ENCODE measurements around the gene ATXN10. TPM values are rescaled to one million over a fixed set of nuclear protein-coding genes. Genes with fewer than 3 reads are reported as not detected.

ATXN10 gene
- total RNA-seq, 2 experiments from 2014 or later, result 43.8 to 48.0 TPM

DNA sequence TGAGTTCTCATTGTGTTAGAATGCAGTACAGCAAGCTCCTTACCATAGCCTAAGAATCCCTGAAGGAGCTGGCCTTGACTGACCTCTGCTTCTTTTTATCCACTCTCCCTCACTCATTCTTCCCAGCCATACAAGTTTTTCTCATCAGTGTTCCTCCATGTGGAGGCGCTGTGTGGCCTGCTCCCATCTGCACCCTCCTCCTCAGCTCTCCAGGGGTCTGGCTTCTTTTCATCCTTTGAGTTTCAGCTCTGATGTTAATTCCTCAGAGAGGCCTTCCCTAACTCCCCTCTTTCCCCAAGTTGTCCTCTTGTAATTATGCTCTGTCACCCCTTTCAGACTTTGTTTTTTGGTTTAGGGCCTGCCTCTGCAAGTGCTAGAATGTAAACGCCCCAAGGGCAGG, 160.5 kb downstream of the ATXN10 start:
- ChIA-PET CTCF (no interaction called here), POLR2A (no interaction called here)
- intact Hi-C loops (cut with DNase I, micrococcal nuclease), result no loop called here
- Mint-ChIP-seq H3K36me3 (ENCODE audit: low read depth) (peaks cover 57% of the 10 kb centered on the region), H3K27me3 (no peaks in the 10 kb centered on the region), H3K9me3 (no peaks in the 10 kb centered on the region), H3K4me3 (no peak overlapping the region), H3K4me1 (ENCODE audit: low read depth) (no peaks in the 10 kb centered on the region), H3K27ac (no peak overlapping the region)
- H3K4me1 ChIP-seq (ENCODE audit: insufficient read depth, low read length), result no peaks in the 10 kb centered on the region
- no peak overlapping the region for H3K27ac ChIP-seq (ENCODE audit: low read depth in 1 of 2, low read length in 2 of 2)
- ATAC-seq (ENCODE audit: poor library complexity) (no peak), DNase-seq (no peak)
- no peaks in the 10 kb centered on the region for H3K27me3 ChIP-seq (ENCODE audit: control insufficient read depth in 1 of 2, insufficient read depth in 2 of 2, low read length in 2 of 2)
- H3K4me3 ChIP-seq (ENCODE audit: low read length), result no peak overlapping the region
- TF ChIP-seq, protein P1, sequence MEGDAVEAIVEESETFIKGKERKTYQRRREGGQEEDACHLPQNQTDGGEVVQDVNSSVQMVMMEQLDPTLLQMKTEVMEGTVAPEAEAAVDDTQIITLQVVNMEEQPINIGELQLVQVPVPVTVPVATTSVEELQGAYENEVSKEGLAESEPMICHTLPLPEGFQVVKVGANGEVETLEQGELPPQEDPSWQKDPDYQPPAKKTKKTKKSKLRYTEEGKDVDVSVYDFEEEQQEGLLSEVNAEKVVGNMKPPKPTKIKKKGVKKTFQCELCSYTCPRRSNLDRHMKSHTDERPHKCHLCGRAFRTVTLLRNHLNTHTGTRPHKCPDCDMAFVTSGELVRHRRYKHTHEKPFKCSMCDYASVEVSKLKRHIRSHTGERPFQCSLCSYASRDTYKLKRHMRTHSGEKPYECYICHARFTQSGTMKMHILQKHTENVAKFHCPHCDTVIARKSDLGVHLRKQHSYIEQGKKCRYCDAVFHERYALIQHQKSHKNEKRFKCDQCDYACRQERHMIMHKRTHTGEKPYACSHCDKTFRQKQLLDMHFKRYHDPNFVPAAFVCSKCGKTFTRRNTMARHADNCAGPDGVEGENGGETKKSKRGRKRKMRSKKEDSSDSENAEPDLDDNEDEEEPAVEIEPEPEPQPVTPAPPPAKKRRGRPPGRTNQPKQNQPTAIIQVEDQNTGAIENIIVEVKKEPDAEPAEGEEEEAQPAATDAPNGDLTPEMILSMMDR (IDR thresholded peaks at IDR 0.05), result no peak
- H3K9me3 ChIP-seq (ENCODE audit: control insufficient read depth in 1 of 2, insufficient read depth in 1 of 2, low read length in 2 of 2), result no peaks in the 10 kb centered on the region
- no peaks in the 10 kb centered on the region for H3K36me3 ChIP-seq (ENCODE audit: insufficient read depth, low read length)

DNA sequence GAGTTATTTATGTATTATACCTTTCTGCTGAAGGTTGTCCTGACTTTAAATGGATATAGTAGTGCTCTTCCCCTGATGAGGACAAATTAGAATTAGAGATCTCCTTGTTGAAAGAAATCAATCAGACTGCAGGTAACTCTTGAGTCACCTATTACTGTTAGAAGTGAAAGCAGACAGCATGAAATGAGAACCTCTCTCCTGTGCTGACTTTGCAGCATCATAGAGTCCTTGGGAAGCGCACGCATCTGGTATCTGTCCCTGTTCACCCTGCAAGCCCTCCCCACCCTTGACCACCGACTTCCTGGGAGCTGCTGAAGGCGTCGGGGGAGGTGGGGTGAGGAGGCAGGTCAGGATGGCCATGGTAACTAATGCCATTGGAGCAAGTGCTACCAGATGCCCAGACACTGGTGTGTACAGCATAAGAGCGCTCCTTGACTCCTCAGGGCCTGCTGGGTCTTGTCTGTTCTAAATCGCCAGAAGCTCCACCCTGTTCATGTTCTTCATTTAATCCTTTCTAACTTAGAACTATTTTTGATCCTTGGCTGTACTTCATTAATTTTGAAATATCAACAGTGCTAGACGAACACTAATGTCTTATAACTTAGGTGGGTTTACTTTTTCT, 161.4 kb downstream of the ATXN10 start:
- TF ChIP-seq, protein P1 (IDR thresholded peaks at IDR 0.05), result no peak
- Histone ChIP-seq H3K27ac (ENCODE audit: low read depth in 1 of 2, low read length in 2 of 2) (no peak overlapping the region), H3K4me3 (ENCODE audit: low read length) (no peak overlapping the region), H3K4me1 (ENCODE audit: insufficient read depth, low read length) (no peaks in the 10 kb centered on the region), H3K9me3 (ENCODE audit: control insufficient read depth in 1 of 2, insufficient read depth in 1 of 2, low read length in 2 of 2) (no peaks in the 10 kb centered on the region), H3K27me3 (ENCODE audit: control insufficient read depth in 1 of 2, insufficient read depth in 2 of 2, low read length in 2 of 2) (no peaks in the 10 kb centered on the region), H3K36me3 (ENCODE audit: insufficient read depth, low read length) (no peaks in the 10 kb centered on the region)
- H3K4me3 Mint-ChIP-seq, result no peak overlapping the region
- H3K36me3 Mint-ChIP-seq (ENCODE audit: low read depth), result peaks cover 48% of the 10 kb centered on the region
- intact Hi-C loops (cut with DNase I, micrococcal nuclease), result no loop called here
- H3K4me1 Mint-ChIP-seq (ENCODE audit: low read depth), result no peaks in the 10 kb centered on the region
- no peaks in the 10 kb centered on the region for H3K9me3 Mint-ChIP-seq
- no peak for ATAC-seq (ENCODE audit: poor library complexity)
- DNase-seq, result no peak
- H3K27me3 Mint-ChIP-seq, result no peaks in the 10 kb centered on the region
- H3K27ac Mint-ChIP-seq, result no peak overlapping the region
- POLR2A ChIA-PET, result no interaction called here
- CTCF ChIA-PET, result no interaction called here

DNA sequence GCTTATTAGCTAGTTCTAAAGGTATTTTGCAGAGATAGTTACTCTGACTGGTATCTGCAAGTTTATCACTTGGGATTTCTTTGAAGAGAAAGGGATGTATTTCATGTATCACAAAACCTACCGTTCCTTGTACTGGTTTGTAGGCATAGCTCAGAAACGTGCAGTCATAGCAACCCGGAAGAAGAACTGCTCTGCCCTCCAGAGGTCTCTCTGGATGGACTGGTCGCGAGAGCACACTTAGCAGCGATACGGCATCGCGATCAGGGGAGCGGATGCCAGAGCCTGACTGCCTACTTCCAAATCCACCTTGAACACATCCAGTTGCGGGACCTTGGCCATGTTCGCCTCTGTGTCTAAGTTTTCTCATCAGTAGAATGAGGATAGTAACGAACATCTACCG, 162.0 kb downstream of the ATXN10 start:
- no peak overlapping the region for H3K4me3 Mint-ChIP-seq

More for the DNA sequence above, 162.0 kb downstream of the ATXN10 start:
- no peaks in the 10 kb centered on the region for H3K36me3 ChIP-seq (ENCODE audit: insufficient read depth, low read length)
- no peaks in the 10 kb centered on the region for H3K9me3 Mint-ChIP-seq
- H3K36me3 Mint-ChIP-seq (ENCODE audit: low read depth), result peaks cover 51% of the 10 kb centered on the region
- ChIA-PET POLR2A (no interaction called here), CTCF (no interaction called here)
- H3K27ac ChIP-seq (ENCODE audit: low read depth in 1 of 2, low read length in 2 of 2), result no peak overlapping the region
- H3K27ac Mint-ChIP-seq, result no peak overlapping the region
- ATAC-seq (ENCODE audit: poor library complexity) (no peak), DNase-seq (no peak)
- no peaks in the 10 kb centered on the region for H3K9me3 ChIP-seq (ENCODE audit: control insufficient read depth in 1 of 2, insufficient read depth in 1 of 2, low read length in 2 of 2)
- intact Hi-C loops (cut with DNase I, micrococcal nuclease), result no loop called here
- no peaks in the 10 kb centered on the region for H3K27me3 Mint-ChIP-seq
- no peaks in the 10 kb centered on the region for H3K4me1 ChIP-seq (ENCODE audit: insufficient read depth, low read length)
- TF ChIP-seq, protein P1 (IDR thresholded peaks at IDR 0.05), result no peak
- no peaks in the 10 kb centered on the region for H3K27me3 ChIP-seq (ENCODE audit: control insufficient read depth in 1 of 2, insufficient read depth in 2 of 2, low read length in 2 of 2)
- H3K4me1 Mint-ChIP-seq (ENCODE audit: low read depth), result no peaks in the 10 kb centered on the region
- no peak overlapping the region for H3K4me3 ChIP-seq (ENCODE audit: low read length)
